ENCODE measurements around the gene NAV3.

DNA sequence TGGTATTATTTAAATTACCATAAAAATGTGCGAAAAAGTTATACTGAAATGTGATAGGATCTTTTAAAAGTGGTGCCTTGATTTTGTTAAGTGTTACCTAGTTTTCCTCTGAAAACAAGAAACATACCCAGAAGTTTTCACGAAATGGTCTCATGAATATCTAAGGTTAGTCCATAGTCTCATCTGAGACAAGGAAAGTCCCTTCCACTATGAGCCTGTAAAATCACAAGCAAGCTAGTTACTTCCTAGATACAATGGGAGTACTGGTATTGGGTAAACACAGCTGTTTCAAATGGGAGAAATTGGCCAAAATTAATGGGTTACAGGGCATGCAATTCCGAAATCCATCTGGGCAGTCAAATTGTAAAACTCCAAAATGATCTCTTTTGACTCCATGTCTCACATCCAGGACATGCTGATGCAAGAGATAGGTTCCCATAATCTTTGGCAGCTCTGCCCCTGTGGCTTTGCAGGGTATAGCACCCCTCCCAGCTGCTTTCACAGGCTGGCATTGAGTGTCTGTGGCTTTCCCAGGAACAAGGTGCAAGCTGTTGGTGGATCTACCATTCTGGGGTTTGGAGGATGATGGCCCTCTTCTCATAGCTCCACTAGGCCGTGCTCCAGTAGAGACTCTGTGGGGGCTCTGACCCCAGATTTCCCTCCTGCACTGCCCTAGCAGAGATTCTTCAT, 271.4 kb downstream of the NAV3 start:
- TF ChIP-seq, protein P1, sequence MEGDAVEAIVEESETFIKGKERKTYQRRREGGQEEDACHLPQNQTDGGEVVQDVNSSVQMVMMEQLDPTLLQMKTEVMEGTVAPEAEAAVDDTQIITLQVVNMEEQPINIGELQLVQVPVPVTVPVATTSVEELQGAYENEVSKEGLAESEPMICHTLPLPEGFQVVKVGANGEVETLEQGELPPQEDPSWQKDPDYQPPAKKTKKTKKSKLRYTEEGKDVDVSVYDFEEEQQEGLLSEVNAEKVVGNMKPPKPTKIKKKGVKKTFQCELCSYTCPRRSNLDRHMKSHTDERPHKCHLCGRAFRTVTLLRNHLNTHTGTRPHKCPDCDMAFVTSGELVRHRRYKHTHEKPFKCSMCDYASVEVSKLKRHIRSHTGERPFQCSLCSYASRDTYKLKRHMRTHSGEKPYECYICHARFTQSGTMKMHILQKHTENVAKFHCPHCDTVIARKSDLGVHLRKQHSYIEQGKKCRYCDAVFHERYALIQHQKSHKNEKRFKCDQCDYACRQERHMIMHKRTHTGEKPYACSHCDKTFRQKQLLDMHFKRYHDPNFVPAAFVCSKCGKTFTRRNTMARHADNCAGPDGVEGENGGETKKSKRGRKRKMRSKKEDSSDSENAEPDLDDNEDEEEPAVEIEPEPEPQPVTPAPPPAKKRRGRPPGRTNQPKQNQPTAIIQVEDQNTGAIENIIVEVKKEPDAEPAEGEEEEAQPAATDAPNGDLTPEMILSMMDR (IDR thresholded peaks at IDR 0.05; ENCODE audit: low read depth, low read length, poor library complexity, severe bottlenecking) = no peak
- TF ChIP-seq EZH2phosphoT487 (IDR thresholded peaks at IDR 0.05; ENCODE audit: borderline replicate concordance, low read length) = no peak
